GM12878 (cell line): ENCODE measurements around the gene HSF4. TPM values are rescaled to one million over a fixed set of nuclear protein-coding genes. Genes with fewer than 3 reads are reported as not detected.

Source experiments
- ATAC-seq: fragments of 200-7000 bp; cut with Tn5 transposase; 3 replicates; pipeline ENCODE4 v1.9.1; 2020; ENCODE audit warnings: mild to moderate bottlenecking, moderate library complexity
- BruUV-seq: library from RNA; stranded (reverse); fragments of 400-500 nt; replicated peaks from 2 replicates; lab custom pipeline; 2021; lab: Mats Ljungman, UMichigan
- CTCF ChIA-PET: fragments of 300-600 bp; sonication (Branson Sonifier 250); formaldehyde crosslinking; extraction: SDS; loops from one replicate; lab custom pipeline; 2021; ENCODE audit warnings: inconsistent platforms; lab: Yijun Ruan, JAX
- POLR2A ChIA-PET: fragments of 350-600 bp; formaldehyde crosslinking; extraction: SDS; loops from one replicate; lab custom pipeline; 2021; ENCODE audit warnings: inconsistent platforms; lab: Charles Lee
- RAD21 ChIA-PET: fragments of 300-600 bp; sonication (Branson Sonifier 250); formaldehyde crosslinking; loops from one replicate; lab custom pipeline; 2023; ENCODE audit warnings: antibody characterized with exemption; ENCODE audit not compliant: unreplicated experiment; lab: Charles Lee
- SMC1A ChIA-PET: fragments of 300-600 bp; sonication (Branson Sonifier 250); formaldehyde crosslinking; loops from one replicate; lab custom pipeline; 2023; ENCODE audit not compliant: unreplicated experiment, uncharacterized antibody; lab: Charles Lee
- DNase-seq: peaks from one replicate; pipeline ENCODE4 v3.0.0-alpha.2; 2011; ENCODE audit warnings: low read depth, low spot score
- FAIRE-seq: peaks from 3 replicates; lab custom pipeline; 2011; peaks lifted over from hg19 to GRCh38; lab: Jason Lieb, UNC
- H2AFZ ChIP-seq: 2 replicates; pipeline ENCODE4 v1.6.0; 2011; ENCODE audit warnings: low read depth, low read length, control low read depth; ENCODE audit not compliant: control insufficient read depth
- H3K27ac ChIP-seq: 2 replicates; pipeline ENCODE4 v1.5.1; 2011; ENCODE audit warnings: control low read depth; ENCODE audit not compliant: control insufficient read depth, insufficient read depth
- H3K27me3 ChIP-seq, 2 experiments: replicated peaks in 1 of 2; 2 replicates each; pipeline versions ENCODE4 v1.6.0 to v1.6.1; 2011; ENCODE audit warnings: low read length in 1 of 2; ENCODE audit not compliant: control insufficient read depth in 2 of 2, insufficient read depth in 2 of 2
- H3K36me3 ChIP-seq, 2 experiments: 2 replicates each; pipeline ENCODE4 v1.5.1; 2011; ENCODE audit warnings: low read length in 1 of 2; ENCODE audit not compliant: control insufficient read depth in 2 of 2, insufficient read depth in 2 of 2
- H3K4me1 ChIP-seq: 2 replicates; pipeline ENCODE4 v1.6.1; 2011; ENCODE audit warnings: mild to moderate bottlenecking, low read length, moderate library complexity, mixed read lengths; ENCODE audit not compliant: control insufficient read depth, insufficient read depth
- H3K4me2 ChIP-seq: 2 replicates; pipeline ENCODE4 v1.6.0; 2011; ENCODE audit warnings: control low read depth; ENCODE audit not compliant: control insufficient read depth, insufficient read depth
- H3K4me3 ChIP-seq: fragments of 200-600 bp; sonication (generic); 2 replicates; pipeline ENCODE4 v1.5.1; 2016
- H3K79me2 ChIP-seq: 2 replicates; pipeline ENCODE4 v1.6.0; 2011; ENCODE audit warnings: low read length; ENCODE audit not compliant: control insufficient read depth, insufficient read depth
- H3K9ac ChIP-seq: 2 replicates; pipeline ENCODE4 v1.8.0; 2011; ENCODE audit warnings: low read length, control low read depth, mixed read lengths; ENCODE audit not compliant: control insufficient read depth, insufficient read depth
- H3K9me3 ChIP-seq: replicated peaks from 3 replicates; pipeline ENCODE4 v1.5.1; 2011; ENCODE audit warnings: mild to moderate bottlenecking, low read length; ENCODE audit not compliant: control insufficient read depth, insufficient read depth
- H4K20me1 ChIP-seq: 2 replicates; pipeline ENCODE4 v1.6.0; 2011; ENCODE audit not compliant: control insufficient read depth, insufficient read depth
- EP300 ChIP-seq, 2 experiments: fragments of 150-350 bp in 1 of 2; IDR thresholded peaks; 2 replicates each; pipeline ENCODE4 v1.6.1; 2011 to 2012; ENCODE audit warnings: low read depth in 2 of 2, low read length in 2 of 2, borderline replicate concordance in 1 of 2, improper control_type of control experiment in 1 of 2, inconsistent platforms in 1 of 2; ENCODE audit not compliant: control insufficient read depth in 1 of 2
- MYB ChIP-seq: fragments of 150-350 bp; IDR thresholded peaks from 2 replicates; pipeline ENCODE4 v1.6.1; 2014; ENCODE audit warnings: mild to moderate bottlenecking, low read depth, low read length, borderline replicate concordance
- PBX3 ChIP-seq: IDR thresholded peaks from 2 replicates; pipeline ENCODE4 v1.6.1; 2011; ENCODE audit warnings: mild to moderate bottlenecking, low read depth, low read length, moderate library complexity; ENCODE audit not compliant: insufficient replicate concordance
- RCOR1 ChIP-seq: conservative IDR thresholded peaks from 2 replicates; pipeline ENCODE4 v1.6.1; 2012; ENCODE audit warnings: low read depth, low read length, improper control_type of control experiment
- SIX5 ChIP-seq: IDR thresholded peaks from 2 replicates; pipeline ENCODE4 v1.6.1; 2011; ENCODE audit warnings: mild to moderate bottlenecking, low read depth, low read length, moderate library complexity; ENCODE audit not compliant: severe bottlenecking
- SMARCA5 ChIP-seq: fragments of 450-650 bp; IDR thresholded peaks from 2 replicates; pipeline ENCODE4 v1.6.1; 2017; ENCODE audit warnings: mild to moderate bottlenecking
- whole genome bisulfite sequencing: methylation state at CpG from one replicate; pipeline ENCODE4 v1.1.6; 2016; ENCODE audit warnings: low lambda C conversion rate; ENCODE audit not compliant: insufficient replicate concordance, insufficient coverage; ENCODE audit errors: missing lambda C conversion rate; 5-methylcytosine and 5-hydroxymethylcytosine counted together
- in situ Hi-C: fragments of 300-500 bp; cut with MboI; formaldehyde crosslinking; loops from 9 replicates; pipeline ENCODE4 v1.14.3; 2018; ENCODE audit warnings: mixed read lengths
- intact Hi-C: fragments of 100-400 bp; cut with micrococcal nuclease; formaldehyde crosslinking; loops from one replicate; pipeline ENCODE4 v1.14.2; 2022; ENCODE audit not compliant: unreplicated experiment
- polyA plus RNA-seq, 11 experiments: library from polyadenylated mRNA; depleted of rRNA in 4 of 11; unstranded in 6 of 11; stranded (reverse) in 5 of 11; fragments of >200 nt; fragmentation: Nextera tagmentation in 4 of 11; fragmentation: Illumina TruSeq in 1 of 11; extraction: Ambion mirVana in 4 of 11; extraction: Trizol in 1 of 11; gene quantifications; 1 replicate in 1 of 11; 2 replicates in 10 of 11; pipeline versions ENCODE4 v1.2.1 to v1.2.3, GENCODE V29; 2011 to 2016; ENCODE audit warnings: inconsistent platforms in 2 of 11, missing spikeins in 2 of 11, low read depth in 1 of 11
- total RNA-seq, 4 experiments: library from RNA; depleted of rRNA in 3 of 4; stranded (reverse); fragments of >200 nt in 3 of 4; fragmentation: Illumina TruSeq in 1 of 4; extraction: Trizol in 1 of 4; gene quantifications; 2 replicates each; pipeline versions ENCODE4 v1.2.1 to v1.2.3, GENCODE V29; 2013 to 2021

The HSF4 gene
- total and polyA plus RNA-seq, 10 of the 15 experiments (the other 5 are each of a cell fraction or from before 2014, with no cell fraction given): 0.31 to 9.9 (median 2.6) TPM; not detected in 1

DNA sequence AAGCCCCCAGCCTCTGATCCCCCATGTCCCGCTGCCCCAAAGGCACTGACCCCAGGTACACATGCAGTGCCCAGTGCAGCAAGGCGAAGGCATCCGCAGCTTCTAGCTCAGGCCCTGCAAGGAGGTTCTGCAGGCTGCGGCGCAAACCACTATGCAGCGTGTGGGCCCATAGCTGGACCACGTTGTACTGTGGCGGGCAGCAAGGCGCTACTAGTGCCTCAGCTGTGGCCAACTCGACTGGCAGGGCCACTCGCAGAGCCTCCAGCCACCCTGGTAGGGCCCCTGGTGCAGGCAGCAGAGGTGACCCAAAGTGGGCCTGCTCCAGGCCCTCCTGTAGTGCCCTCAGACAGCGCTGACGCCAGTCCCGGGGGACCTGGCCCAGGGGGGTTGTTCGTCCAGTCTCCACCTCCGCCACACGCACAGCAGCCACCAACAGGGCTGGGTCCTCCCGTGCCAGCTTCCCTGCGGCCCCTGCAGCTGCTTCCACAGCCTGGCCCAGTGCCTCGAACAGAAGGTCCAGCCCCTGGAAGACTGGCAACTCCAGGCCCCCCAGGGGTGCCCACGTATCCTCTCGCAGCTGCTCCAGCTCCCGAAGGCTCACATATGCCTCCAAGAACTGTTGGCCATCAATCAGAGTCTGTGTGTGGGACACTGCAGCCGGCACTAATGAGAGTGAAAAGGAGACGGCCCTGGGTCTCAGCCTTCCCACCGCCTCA is 22.8 kb downstream of the HSF4 start (continued):
- TF ChIP-seq EP300 (IDR thresholded peaks at IDR 0.05; ENCODE audit: borderline replicate concordance in 1 of 2, control insufficient read depth in 1 of 2, low read depth in 2 of 2, low read length in 2 of 2) (no peak), MYB (no peak), RCOR1 (no peak), SIX5 (no peak), SMARCA5 (no peak)
- TF ChIP-seq, all 136 proteins: peak for 0

GRCh38 chr16:67188323-67188722 is 23.8 kb downstream of the HSF4 start:
- H3K9me3 ChIP-seq: no peaks in the 10 kb centered on the region
- WGBS: 42% methylated on average over 4 of the region's 4 CpGs
- CTCF ChIA-PET: interaction anchor here (0.6 kb wide), 1 partner anchor 302 kb away, joined by 3 read pairs; no protein-coding TSS in a partner anchor
- BruUV-seq: no TSS peak
- TF ChIP-seq PBX3: no peak
- TF ChIP-seq, all 136 proteins: peak for 0
- in situ Hi-C loops: no loop called here
- intact Hi-C loops: no loop called here
- Histone ChIP-seq H3K9ac (no peak overlapping the region), H4K20me1 (no peaks in the 10 kb centered on the region), H3K27me3 (peaks cover 0 to 3% of the 10 kb centered on the region in 2 experiments; a peak in 2 of 4 replicates), H3K36me3 (no peaks in the 10 kb centered on the region), H3K4me1 (peaks cover 8% of the 10 kb centered on the region), H3K4me3 (no peak overlapping the region), H3K4me2 (no peak overlapping the region), H3K79me2 (peaks cover 13% of the 10 kb centered on the region), H2AFZ (no peak overlapping the region), H3K27ac (no peak overlapping the region)
- DNase-seq (no peak), FAIRE-seq (no peak), ATAC-seq (no peak)
- RAD21 ChIA-PET: no interaction called here
- SMC1A ChIA-PET: interaction anchor here (0.5 kb wide), 1 partner anchor 234 kb away, joined by 3 read pairs; no protein-coding TSS in a partner anchor
- POLR2A ChIA-PET: no interaction called here
